HG02588 (cell line): ENCODE results near the gene PLOD3.
"Not testable (repeated sequence)": the region's sequence is repeated elsewhere in the genome, so short reads cannot be mapped to it uniquely, and the experiment has no call there.

Source experiments
- ATAC-seq: cut with Tn5 transposase; IDR thresholded peaks from one replicate; pipeline ENCODE4 v1.9.1; 2021; ENCODE audit warnings: mild to moderate bottlenecking, moderate library complexity; ENCODE audit not compliant: unreplicated experiment

Gene PLOD3

GRCh38 chr7:101217388-101218235, at the start of gene PLOD3, which contains the start of gene ZNHIT1:
TSS of gene PLOD3 (minus strand) at chr7:101217581. CDS start at chr7:101217274, 307 bp downstream.
TSS of gene ZNHIT1 (plus strand) at chr7:101218165. CDS start at chr7:101218196, 31 bp downstream.
- peak; percentile 60 for ATAC-seq

- no peak for ATAC-seq
These were observed 48.5 kb upstream of the PLOD3 start for GRCh38 chr7:101265622-101266516.

GRCh38 chr7:101264102-101264706, 46.8 kb upstream of the PLOD3 start:
- not testable (repeated sequence) for ATAC-seq

- no peak for ATAC-seq
These were observed 40.9 kb upstream of the PLOD3 start for GRCh38 chr7:101258243-101258731.

- no peak for ATAC-seq
These were observed 38.4 kb upstream of the PLOD3 start for GRCh38 chr7:101255796-101256195.

- ATAC-seq: not testable (repeated sequence)
These were observed 35.8 kb upstream of the PLOD3 start for GRCh38 chr7:101253199-101253598.

- peak; percentile 96 for ATAC-seq
These were observed 34.7 kb upstream of the PLOD3 start for GRCh38 chr7:101251871-101252659.

GRCh38 chr7:101250324-101250723, 32.9 kb upstream of the PLOD3 start:
- ATAC-seq: no peak

- no peak for ATAC-seq
These were observed 30.9 kb upstream of the PLOD3 start for GRCh38 chr7:101248276-101248675.

- no peak for ATAC-seq
These were observed 27.8 kb upstream of the PLOD3 start for GRCh38 chr7:101245147-101245668.

- ATAC-seq: peak; percentile 88
These were observed 27.2 kb upstream of the PLOD3 start, which contains the start of gene FIS1 for GRCh38 chr7:101244375-101245146. TSS of gene FIS1 (minus strand) at chr7:101245081. CDS start at chr7:101245004, 77 bp downstream.

- ATAC-seq: no peak
These were observed 26.4 kb upstream of the PLOD3 start for GRCh38 chr7:101243646-101244374.

GRCh38 chr7:101241443-101242349, 24.3 kb upstream of the PLOD3 start:
- no peak for ATAC-seq

- no peak for ATAC-seq
These were observed 23.6 kb upstream of the PLOD3 start for GRCh38 chr7:101241015-101241363.

GRCh38 chr7:101240226-101241014, 23.0 kb upstream of the PLOD3 start:
- no peak for ATAC-seq

- no peak for ATAC-seq
These were observed 22.5 kb upstream of the PLOD3 start for GRCh38 chr7:101239951-101240220.
